AG08396 (cell line): ENCODE data around the gene TNFRSF18.
"Not testable (repeated sequence)": the region's sequence is repeated elsewhere in the genome, so short reads cannot be mapped to it uniquely, and the experiment has no call there.

Experiments used
- DNase-seq: peaks from one replicate; pipeline ENCODE4 v3.0.0; 2012; ENCODE audit warnings: low spot score, mixed read lengths

TNFRSF18 gene

DNA sequence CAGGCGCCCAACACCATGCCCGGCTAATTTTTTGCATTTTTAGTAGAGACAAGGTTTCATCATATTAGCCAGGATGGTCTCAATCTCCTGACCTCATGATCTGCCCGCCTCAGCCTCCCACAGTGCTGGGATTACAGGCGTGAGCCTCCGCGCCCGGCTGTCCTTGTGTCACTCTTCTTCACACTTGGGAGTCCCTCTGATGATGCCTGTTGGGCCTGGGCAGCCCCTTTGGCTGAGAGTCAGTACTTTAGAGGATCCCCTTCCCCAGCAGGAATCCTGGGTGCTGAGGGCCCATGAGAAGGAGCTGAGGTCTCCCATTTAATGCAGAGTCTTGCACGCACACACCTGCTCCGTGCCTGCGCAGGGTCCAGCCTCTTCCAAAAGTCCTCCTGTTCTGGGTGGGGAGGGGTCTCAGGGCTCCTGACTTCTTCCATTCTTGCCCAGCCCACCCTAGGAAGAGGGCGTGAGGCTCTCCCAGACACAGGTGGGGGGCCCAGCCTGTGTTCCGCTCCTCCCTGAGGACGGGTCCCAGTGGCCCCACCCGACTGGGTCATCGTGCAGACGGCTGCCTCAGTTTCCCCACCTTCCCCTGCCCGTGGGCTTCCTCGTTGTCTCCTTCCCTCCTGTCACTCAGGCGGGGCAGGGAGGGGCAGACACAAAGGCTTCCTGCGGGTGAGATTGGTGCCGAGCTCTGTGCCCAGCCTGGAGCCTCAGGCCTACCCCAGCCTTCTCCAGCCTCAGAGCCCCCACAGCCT is 28.8 kb downstream of the TNFRSF18 start:
- DNase-seq: no peak

GRCh38 chr1:1176931-1177330 is 29.5 kb downstream of the TNFRSF18 start:
- no peak for DNase-seq

- not testable (repeated sequence) for DNase-seq
These were observed 30.2 kb downstream of the TNFRSF18 start for GRCh38 chr1:1176063-1176761.

GRCh38 chr1:1175221-1176062 is 30.9 kb downstream of the TNFRSF18 start:
- no peak for DNase-seq

GRCh38 chr1:1173793-1174415 is 32.5 kb downstream of the TNFRSF18 start, which contains the start of gene TTLL10:
Gene TTLL10 (plus strand): TSS chr1:1173880. CDS start chr1:1179216, 5,336 bp downstream.
- DNase-seq: no peak

DNA sequence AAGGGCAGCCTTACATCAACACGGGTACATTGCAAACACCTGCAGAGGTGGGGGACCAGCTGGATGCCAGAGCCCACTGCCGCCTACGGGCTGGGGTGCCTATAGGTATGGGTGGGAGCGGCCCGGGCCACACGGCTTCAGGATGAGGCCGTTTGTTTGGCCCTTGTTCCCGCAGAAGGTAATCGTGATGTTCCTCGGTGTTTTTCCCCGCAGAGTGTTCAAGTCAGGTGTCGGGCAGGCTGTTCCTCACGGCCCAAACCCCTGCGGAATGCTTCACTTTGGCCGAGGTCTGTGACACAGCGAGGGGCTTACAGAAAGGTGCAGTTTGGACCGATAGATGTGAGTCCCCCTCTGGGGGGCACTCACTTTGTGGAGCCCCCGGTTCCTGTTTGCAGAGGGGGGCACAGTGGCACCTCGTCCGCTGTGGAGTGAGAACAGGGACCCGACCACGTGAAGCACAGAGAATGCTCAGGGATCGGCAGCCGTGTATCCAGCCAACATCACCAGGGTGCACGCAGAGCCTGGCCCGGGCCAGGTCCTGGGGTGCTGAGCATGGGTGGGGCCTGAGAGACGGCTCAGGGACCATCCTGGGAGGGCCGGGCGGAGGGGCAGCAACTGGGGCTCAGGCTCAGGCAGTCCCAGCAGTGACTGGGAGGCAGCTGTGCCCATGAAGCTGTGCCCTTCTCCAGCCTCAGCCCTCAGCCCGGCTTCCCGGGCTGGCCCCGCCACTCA is 33.2 kb downstream of the TNFRSF18 start:
- no peak for DNase-seq

DNA sequence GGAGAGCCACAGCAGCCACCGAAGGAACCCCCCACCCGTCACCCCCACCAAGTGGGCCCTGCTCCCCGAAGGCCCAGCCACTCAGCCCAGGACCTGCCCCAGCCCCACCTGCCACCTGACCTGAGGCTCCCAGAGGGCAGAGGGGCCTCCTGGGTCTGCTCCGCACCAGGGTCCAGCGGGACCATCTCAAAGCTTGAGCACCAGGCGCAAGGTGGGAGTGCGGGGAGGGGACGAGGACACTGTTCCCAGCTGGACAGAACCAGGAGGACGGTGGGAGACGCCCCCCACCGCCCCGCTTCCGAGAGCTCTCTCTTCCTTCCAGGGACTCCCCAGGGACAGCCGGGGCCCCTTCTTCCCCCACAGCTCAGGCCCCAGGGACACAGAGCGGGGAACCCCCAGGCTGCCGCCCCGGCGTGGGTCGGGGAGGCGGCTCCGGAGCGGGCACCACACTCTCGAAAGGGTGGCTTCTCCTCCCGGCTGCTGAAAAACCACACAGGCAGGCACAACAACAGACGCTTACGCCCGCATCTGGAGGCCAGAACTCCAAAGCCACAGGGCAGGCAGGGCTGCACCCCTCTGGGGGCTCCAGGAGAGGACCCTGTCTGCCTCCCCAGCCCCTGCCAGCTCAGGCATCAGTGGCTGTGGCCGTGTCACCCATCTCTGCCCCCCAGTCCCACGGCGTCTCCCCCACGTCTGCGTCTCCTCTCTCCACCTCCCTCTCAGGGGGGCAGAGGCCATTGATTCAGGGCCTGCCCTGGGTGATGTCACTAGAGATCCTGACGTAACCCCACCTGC is 34.6 kb downstream of the TNFRSF18 start:
- DNase-seq: no peak

DNA sequence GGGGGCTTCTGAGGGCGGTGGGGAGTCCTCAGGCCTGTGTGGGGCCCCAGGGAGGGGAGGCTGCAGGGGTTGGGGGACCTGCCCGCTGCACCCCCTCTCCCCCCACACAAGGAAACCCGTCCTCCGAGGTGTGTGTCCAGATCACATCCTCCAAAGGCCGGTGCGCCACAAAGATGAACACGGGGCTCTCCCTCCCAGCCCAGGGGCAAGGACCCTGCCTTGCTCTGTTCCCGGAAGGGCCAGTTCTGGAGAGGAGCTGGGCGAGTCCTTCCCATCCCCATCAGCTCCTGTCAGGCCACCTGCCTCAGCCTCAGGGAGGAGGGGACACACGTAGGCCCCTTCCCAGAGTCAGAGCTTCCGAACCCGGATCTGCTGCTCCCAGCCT is 35.2 kb downstream of the TNFRSF18 start:
- DNase-seq: no peak

DNA sequence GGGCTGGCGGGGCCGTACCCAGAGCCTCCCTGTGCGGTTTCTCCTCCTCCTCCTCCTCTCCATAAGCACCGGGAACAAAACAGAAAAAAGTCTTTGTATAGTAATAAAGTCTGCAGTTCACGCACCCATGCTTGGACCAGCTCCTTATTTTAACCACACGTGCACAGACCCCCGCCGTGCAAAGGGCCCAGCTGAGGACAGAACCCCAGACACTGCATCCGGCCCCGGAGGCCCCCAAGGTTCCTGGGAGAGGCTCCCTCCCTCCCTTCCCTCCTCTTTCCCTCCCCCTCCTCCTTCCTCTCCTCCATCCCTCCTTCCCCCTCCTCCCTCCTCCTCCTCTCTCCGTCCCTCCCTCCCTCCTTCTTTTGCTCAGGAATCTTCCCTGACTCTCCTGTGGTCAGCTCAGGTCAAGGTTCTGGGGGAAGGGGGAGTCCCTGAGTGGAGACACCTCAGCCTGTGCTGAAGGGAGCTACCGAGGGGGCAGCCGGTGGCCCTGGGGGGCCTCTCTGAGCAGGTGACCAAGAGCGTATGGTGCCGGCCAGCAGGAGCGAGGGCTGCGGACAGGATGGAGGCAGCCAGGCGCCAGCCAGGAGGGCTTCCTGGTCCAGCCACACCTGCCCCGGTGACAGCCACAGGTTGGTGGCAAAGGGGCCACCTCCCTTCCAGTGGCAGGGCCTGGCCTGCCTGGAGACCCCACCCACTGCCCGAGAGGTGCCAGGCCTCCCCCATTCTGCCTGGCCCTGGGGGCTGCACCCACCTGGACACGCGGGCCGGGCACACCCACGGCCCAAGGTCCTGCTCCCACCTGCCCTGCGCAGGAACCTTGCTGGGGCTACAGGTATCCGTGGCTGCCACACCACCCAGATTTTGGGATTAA is 35.9 kb downstream of the TNFRSF18 start:
- no peak for DNase-seq

GRCh38 chr1:1169429-1170214 is 36.8 kb downstream of the TNFRSF18 start:
- no peak for DNase-seq

- DNase-seq: no peak
These were observed 37.7 kb downstream of the TNFRSF18 start for GRCh38 chr1:1168451-1169411.

- no peak for DNase-seq
These were observed 38.4 kb downstream of the TNFRSF18 start for GRCh38 chr1:1167841-1168450.

- DNase-seq: no peak
These were observed 39.0 kb downstream of the TNFRSF18 start for GRCh38 chr1:1167398-1167821.

- no peak for DNase-seq
These were observed 39.6 kb downstream of the TNFRSF18 start for GRCh38 chr1:1166642-1167397.

- no peak for DNase-seq
These were observed 40.4 kb downstream of the TNFRSF18 start for GRCh38 chr1:1165900-1166421.

- DNase-seq: no peak
These were observed 40.9 kb downstream of the TNFRSF18 start for GRCh38 chr1:1165485-1165884.
